ENCODE results near the gene EIF3CL. TPM values are rescaled to one million over a fixed set of nuclear protein-coding genes. Genes with fewer than 3 reads are reported as not detected.
A peak's percentile ranks its signal among the peaks of the same experiment; 100 is the strongest.
"Not testable (repeated sequence)": the region's sequence is repeated elsewhere in the genome, so short reads cannot be mapped to it uniquely, and the experiment has no call there.

Gene EIF3CL
- 107 TPM for polyA plus RNA-seq (2013, experiment 1 of 2)
- 102 TPM for polyA plus RNA-seq (2013, experiment 2 of 2)

- not testable (repeated sequence) for H3K27ac ChIP-seq (ENCODE audit: low read length, poor library complexity, severe bottlenecking); H4K91ac ChIP-seq (ENCODE audit: low read length)
- no CpG with 5 or more reads among the region's 66 CpGs for WGBS
Measured at GRCh38 chr16:28403220-28404072, at the start of gene EIF3CL. Gene EIF3CL (minus strand): TSS chr16:28403841. CDS start chr16:28403618, 223 bp downstream.

GRCh38 chr16:28447081-28447480, 43.4 kb upstream of the EIF3CL start:
- H2BK15ac ChIP-seq (ENCODE audit: low read depth, poor library complexity, severe bottlenecking) = not testable (repeated sequence)
- WGBS = no CpG with 5 or more reads among the region's 6 CpGs

More at GRCh38 chr16:28403220-28404072, at the start of gene EIF3CL:
- not testable (repeated sequence) for H3K9me3 ChIP-seq (ENCODE audit: control insufficient read depth, low read length); H3K4me2 ChIP-seq (ENCODE audit: low read length, poor library complexity, severe bottlenecking); DNase-seq; H2AK5ac ChIP-seq (ENCODE audit: low read length, severe bottlenecking); H2BK120ac ChIP-seq (ENCODE audit: low read depth, low read length); H3K27me3 ChIP-seq (ENCODE audit: control insufficient read depth in 1 of 2, insufficient read depth in 1 of 2, low read length in 2 of 2); H3K23ac ChIP-seq (ENCODE audit: low read length in 2 of 2); H3K14ac ChIP-seq (ENCODE audit: low read length in 2 of 2); H2BK15ac ChIP-seq (ENCODE audit: low read depth, poor library complexity, severe bottlenecking); H3K4me1 ChIP-seq (ENCODE audit: control insufficient read depth, insufficient read depth, low read depth, low read length); H4K8ac ChIP-seq (ENCODE audit: low read length); H2AFZ ChIP-seq (ENCODE audit: low read depth, low read length); H3K4ac ChIP-seq (ENCODE audit: low read depth in 1 of 2, low read length in 2 of 2); H3K36me3 ChIP-seq (ENCODE audit: control insufficient read depth in 1 of 2, insufficient read depth in 2 of 2, low read depth in 1 of 2, low read length in 2 of 2); H2BK5ac ChIP-seq (ENCODE audit: low read depth, low read length, poor library complexity, severe bottlenecking); H2BK12ac ChIP-seq (ENCODE audit: low read length in 2 of 2); H3K18ac ChIP-seq (ENCODE audit: low read depth in 1 of 2, low read length in 2 of 2); H3K79me1 ChIP-seq (replicated peaks; ENCODE audit: low read length, poor library complexity, severe bottlenecking)
- peak within 1 kb of the TSS in 1 of 2 experiments; percentile 69 for H3K4me3 ChIP-seq (ENCODE audit: insufficient read depth in 1 of 2, low read depth in 1 of 2, low read length in 2 of 2)
- peak within 1 kb of the TSS; percentile 65 for H3K9ac ChIP-seq (ENCODE audit: low read length)

DNA sequence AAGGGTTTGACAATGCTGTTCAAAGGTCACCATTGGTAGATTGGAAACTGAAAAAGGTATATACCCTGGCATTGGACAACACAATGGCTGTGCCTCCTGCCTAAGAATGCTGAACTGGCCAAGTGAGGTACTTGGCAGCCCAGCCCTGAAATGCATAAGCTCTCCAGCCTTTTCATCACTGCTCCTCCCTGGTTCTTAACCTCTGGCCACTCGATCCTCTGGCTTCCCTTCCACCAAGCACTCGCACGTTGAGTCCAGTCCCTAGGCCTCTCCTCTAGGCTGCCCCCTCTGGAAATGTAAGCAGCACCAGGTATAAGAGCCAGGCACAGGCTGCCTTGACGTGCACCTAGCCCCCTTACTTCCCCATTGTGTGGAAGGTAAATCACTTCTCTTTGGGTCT, 42.7 kb upstream of the EIF3CL start:
- not testable (repeated sequence) for H3K9me3 ChIP-seq (ENCODE audit: control insufficient read depth, low read length); H3K79me1 ChIP-seq (replicated peaks; ENCODE audit: low read length, poor library complexity, severe bottlenecking); H3K27ac ChIP-seq (ENCODE audit: low read length, poor library complexity, severe bottlenecking); H3K4me3 ChIP-seq (ENCODE audit: insufficient read depth in 1 of 2, low read depth in 1 of 2, low read length in 2 of 2); H3K14ac ChIP-seq (ENCODE audit: low read length in 2 of 2); H3K9ac ChIP-seq (ENCODE audit: low read length); H4K91ac ChIP-seq (ENCODE audit: low read length); H2BK120ac ChIP-seq (ENCODE audit: low read depth, low read length); DNase-seq; H3K36me3 ChIP-seq (ENCODE audit: control insufficient read depth in 1 of 2, insufficient read depth in 2 of 2, low read depth in 1 of 2, low read length in 2 of 2); H2BK12ac ChIP-seq (ENCODE audit: low read length in 2 of 2); H3K4me2 ChIP-seq (ENCODE audit: low read length, poor library complexity, severe bottlenecking); H2AK5ac ChIP-seq (ENCODE audit: low read length, severe bottlenecking); H2BK15ac ChIP-seq (ENCODE audit: low read depth, poor library complexity, severe bottlenecking); H3K23ac ChIP-seq (ENCODE audit: low read length in 2 of 2); H4K8ac ChIP-seq (ENCODE audit: low read length); H3K18ac ChIP-seq (ENCODE audit: low read depth in 1 of 2, low read length in 2 of 2); H3K4me1 ChIP-seq (ENCODE audit: control insufficient read depth, insufficient read depth, low read depth, low read length); H3K27me3 ChIP-seq (ENCODE audit: control insufficient read depth in 1 of 2, insufficient read depth in 1 of 2, low read length in 2 of 2); H2BK5ac ChIP-seq (ENCODE audit: low read depth, low read length, poor library complexity, severe bottlenecking); H3K4ac ChIP-seq (ENCODE audit: low read depth in 1 of 2, low read length in 2 of 2); H2AFZ ChIP-seq (ENCODE audit: low read depth, low read length)
- WGBS = no CpG with 5 or more reads among the region's 4 CpGs

More at GRCh38 chr16:28447081-28447480, 43.4 kb upstream of the EIF3CL start:
- H3K27me3 ChIP-seq (ENCODE audit: control insufficient read depth in 1 of 2, insufficient read depth in 1 of 2, low read length in 2 of 2); H3K36me3 ChIP-seq (ENCODE audit: control insufficient read depth in 1 of 2, insufficient read depth in 2 of 2, low read depth in 1 of 2, low read length in 2 of 2); H2AFZ ChIP-seq (ENCODE audit: low read depth, low read length); H3K4me1 ChIP-seq (ENCODE audit: control insufficient read depth, insufficient read depth, low read depth, low read length); DNase-seq; H4K91ac ChIP-seq (ENCODE audit: low read length); H3K4me3 ChIP-seq (ENCODE audit: insufficient read depth in 1 of 2, low read depth in 1 of 2, low read length in 2 of 2); H3K79me1 ChIP-seq (replicated peaks; ENCODE audit: low read length, poor library complexity, severe bottlenecking); H4K8ac ChIP-seq (ENCODE audit: low read length); H3K9me3 ChIP-seq (ENCODE audit: control insufficient read depth, low read length); H3K18ac ChIP-seq (ENCODE audit: low read depth in 1 of 2, low read length in 2 of 2); H2BK120ac ChIP-seq (ENCODE audit: low read depth, low read length); H3K9ac ChIP-seq (ENCODE audit: low read length); H2AK5ac ChIP-seq (ENCODE audit: low read length, severe bottlenecking); H3K14ac ChIP-seq (ENCODE audit: low read length in 2 of 2); H3K23ac ChIP-seq (ENCODE audit: low read length in 2 of 2); H2BK5ac ChIP-seq (ENCODE audit: low read depth, low read length, poor library complexity, severe bottlenecking); H3K4me2 ChIP-seq (ENCODE audit: low read length, poor library complexity, severe bottlenecking); H3K27ac ChIP-seq (ENCODE audit: low read length, poor library complexity, severe bottlenecking); H3K4ac ChIP-seq (ENCODE audit: low read depth in 1 of 2, low read length in 2 of 2); H2BK12ac ChIP-seq (ENCODE audit: low read length in 2 of 2): not testable (repeated sequence)

DNA sequence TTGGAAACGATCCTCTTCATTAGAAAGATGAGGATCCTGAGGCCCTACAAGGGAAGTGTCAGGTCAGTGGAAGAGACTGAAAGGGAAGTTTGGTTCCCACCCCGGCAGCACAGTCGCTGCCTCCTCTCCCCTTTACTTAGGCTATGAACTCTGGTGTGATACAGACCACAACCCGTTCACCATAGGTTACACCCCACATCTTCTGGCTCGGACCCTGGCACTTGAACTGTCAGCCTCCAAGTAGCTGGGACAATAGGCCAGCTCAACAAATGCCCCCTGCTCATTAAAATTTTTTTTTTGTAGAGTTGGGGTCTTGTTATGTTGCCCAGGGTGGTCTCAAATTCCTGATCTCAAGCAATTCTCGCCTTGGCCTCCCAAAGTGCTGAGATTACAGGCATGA, 40.3 kb upstream of the EIF3CL start:
- H3K4me3 ChIP-seq (ENCODE audit: insufficient read depth in 1 of 2, low read depth in 1 of 2, low read length in 2 of 2); H4K91ac ChIP-seq (ENCODE audit: low read length); H3K27ac ChIP-seq (ENCODE audit: low read length, poor library complexity, severe bottlenecking); H2BK12ac ChIP-seq (ENCODE audit: low read length in 2 of 2); H2BK120ac ChIP-seq (ENCODE audit: low read depth, low read length); H3K79me1 ChIP-seq (replicated peaks; ENCODE audit: low read length, poor library complexity, severe bottlenecking); H3K27me3 ChIP-seq (ENCODE audit: control insufficient read depth in 1 of 2, insufficient read depth in 1 of 2, low read length in 2 of 2); H3K4me2 ChIP-seq (ENCODE audit: low read length, poor library complexity, severe bottlenecking); H2BK15ac ChIP-seq (ENCODE audit: low read depth, poor library complexity, severe bottlenecking); H3K18ac ChIP-seq (ENCODE audit: low read depth in 1 of 2, low read length in 2 of 2); H3K36me3 ChIP-seq (ENCODE audit: control insufficient read depth in 1 of 2, insufficient read depth in 2 of 2, low read depth in 1 of 2, low read length in 2 of 2); H2AFZ ChIP-seq (ENCODE audit: low read depth, low read length); H2AK5ac ChIP-seq (ENCODE audit: low read length, severe bottlenecking); H3K14ac ChIP-seq (ENCODE audit: low read length in 2 of 2); H3K9ac ChIP-seq (ENCODE audit: low read length); H3K9me3 ChIP-seq (ENCODE audit: control insufficient read depth, low read length); H3K4ac ChIP-seq (ENCODE audit: low read depth in 1 of 2, low read length in 2 of 2); H3K23ac ChIP-seq (ENCODE audit: low read length in 2 of 2); DNase-seq; H3K4me1 ChIP-seq (ENCODE audit: control insufficient read depth, insufficient read depth, low read depth, low read length); H4K8ac ChIP-seq (ENCODE audit: low read length); H2BK5ac ChIP-seq (ENCODE audit: low read depth, low read length, poor library complexity, severe bottlenecking): not testable (repeated sequence)
- WGBS = no CpG with 5 or more reads among the region's 6 CpGs

All from mesenchymal stem cell (in vitro differentiated cells and primary cell).